Neural crest cell (in vitro differentiated cells): Measurements from ENCODE around the gene NBEAL2. TPM values are rescaled to one million over a fixed set of nuclear protein-coding genes. Genes with fewer than 3 reads are reported as not detected.

Experiments
- DNase-seq: peaks from one replicate; pipeline ENCODE4 v3.0.0; 2021; ENCODE audit warnings: low read depth, mixed read lengths, low spot score
- H3K27ac Mint-ChIP-seq: one replicate; pipeline ENCODE4 v1.8.0; 2021; ENCODE audit warnings: mild to moderate bottlenecking, mixed read lengths; ENCODE audit not compliant: unreplicated experiment
- H3K27me3 Mint-ChIP-seq: 2 replicates; pipeline ENCODE4 v1.8.0; 2021; ENCODE audit warnings: low read depth, mild to moderate bottlenecking, mixed read lengths
- H3K36me3 Mint-ChIP-seq: 2 replicates; pipeline ENCODE4 v1.8.0; 2021; ENCODE audit warnings: low read depth, mild to moderate bottlenecking, mixed read lengths
- H3K4me1 Mint-ChIP-seq: 2 replicates; pipeline ENCODE4 v1.8.0; 2021; ENCODE audit warnings: mixed read lengths
- H3K4me3 Mint-ChIP-seq: one replicate; pipeline ENCODE4 v1.8.0; 2021; ENCODE audit warnings: mild to moderate bottlenecking, mixed read lengths
- H3K9me3 Mint-ChIP-seq: 2 replicates; pipeline ENCODE4 v1.8.0; 2021; ENCODE audit warnings: mixed read lengths
- total RNA-seq: library from RNA; stranded (reverse); gene quantifications from 2 replicates; pipeline ENCODE4 v1.2.1, GENCODE V29; 2021
- TF ChIP-seq, protein P1 (sequence below): fragments of 200-600 bp; sonication (generic); conservative IDR thresholded peaks from 2 replicates; pipeline ENCODE4 v1.5.0; 2021; ENCODE audit warnings: antibody characterized with exemption, mild to moderate bottlenecking

The NBEAL2 gene
- total RNA-seq, 1 donor from 2014 or later, result 25.2 TPM

DNA sequence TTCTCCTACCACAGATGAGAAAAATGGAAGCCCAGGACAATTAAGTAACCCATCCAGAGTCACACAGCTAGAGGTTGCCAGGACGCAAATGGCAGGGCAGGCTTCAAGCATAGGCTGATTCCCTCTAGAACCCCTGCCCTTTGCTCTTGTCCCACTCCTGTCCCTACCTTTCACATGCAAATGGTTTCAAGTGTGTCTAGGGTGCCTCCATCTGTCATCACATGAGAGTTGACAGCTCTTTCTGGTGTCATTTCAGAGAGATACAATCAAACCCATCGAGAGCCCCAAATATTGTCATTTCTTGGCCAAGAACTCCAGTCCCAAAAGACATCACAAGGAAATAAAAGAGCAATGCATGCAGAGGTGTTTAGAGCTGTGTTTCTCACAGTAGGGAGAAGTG, 26.7 kb upstream of the NBEAL2 start:
- TF ChIP-seq, protein P1, sequence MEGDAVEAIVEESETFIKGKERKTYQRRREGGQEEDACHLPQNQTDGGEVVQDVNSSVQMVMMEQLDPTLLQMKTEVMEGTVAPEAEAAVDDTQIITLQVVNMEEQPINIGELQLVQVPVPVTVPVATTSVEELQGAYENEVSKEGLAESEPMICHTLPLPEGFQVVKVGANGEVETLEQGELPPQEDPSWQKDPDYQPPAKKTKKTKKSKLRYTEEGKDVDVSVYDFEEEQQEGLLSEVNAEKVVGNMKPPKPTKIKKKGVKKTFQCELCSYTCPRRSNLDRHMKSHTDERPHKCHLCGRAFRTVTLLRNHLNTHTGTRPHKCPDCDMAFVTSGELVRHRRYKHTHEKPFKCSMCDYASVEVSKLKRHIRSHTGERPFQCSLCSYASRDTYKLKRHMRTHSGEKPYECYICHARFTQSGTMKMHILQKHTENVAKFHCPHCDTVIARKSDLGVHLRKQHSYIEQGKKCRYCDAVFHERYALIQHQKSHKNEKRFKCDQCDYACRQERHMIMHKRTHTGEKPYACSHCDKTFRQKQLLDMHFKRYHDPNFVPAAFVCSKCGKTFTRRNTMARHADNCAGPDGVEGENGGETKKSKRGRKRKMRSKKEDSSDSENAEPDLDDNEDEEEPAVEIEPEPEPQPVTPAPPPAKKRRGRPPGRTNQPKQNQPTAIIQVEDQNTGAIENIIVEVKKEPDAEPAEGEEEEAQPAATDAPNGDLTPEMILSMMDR, result no peak
- Mint-ChIP-seq H3K27ac (no peak overlapping the region), H3K4me1 (peaks cover 43% of the 10 kb centered on the region), H3K9me3 (no peaks in the 10 kb centered on the region), H3K36me3 (no peaks in the 10 kb centered on the region), H3K4me3 (no peak overlapping the region), H3K27me3 (no peaks in the 10 kb centered on the region)
- DNase-seq, result no peak

DNA sequence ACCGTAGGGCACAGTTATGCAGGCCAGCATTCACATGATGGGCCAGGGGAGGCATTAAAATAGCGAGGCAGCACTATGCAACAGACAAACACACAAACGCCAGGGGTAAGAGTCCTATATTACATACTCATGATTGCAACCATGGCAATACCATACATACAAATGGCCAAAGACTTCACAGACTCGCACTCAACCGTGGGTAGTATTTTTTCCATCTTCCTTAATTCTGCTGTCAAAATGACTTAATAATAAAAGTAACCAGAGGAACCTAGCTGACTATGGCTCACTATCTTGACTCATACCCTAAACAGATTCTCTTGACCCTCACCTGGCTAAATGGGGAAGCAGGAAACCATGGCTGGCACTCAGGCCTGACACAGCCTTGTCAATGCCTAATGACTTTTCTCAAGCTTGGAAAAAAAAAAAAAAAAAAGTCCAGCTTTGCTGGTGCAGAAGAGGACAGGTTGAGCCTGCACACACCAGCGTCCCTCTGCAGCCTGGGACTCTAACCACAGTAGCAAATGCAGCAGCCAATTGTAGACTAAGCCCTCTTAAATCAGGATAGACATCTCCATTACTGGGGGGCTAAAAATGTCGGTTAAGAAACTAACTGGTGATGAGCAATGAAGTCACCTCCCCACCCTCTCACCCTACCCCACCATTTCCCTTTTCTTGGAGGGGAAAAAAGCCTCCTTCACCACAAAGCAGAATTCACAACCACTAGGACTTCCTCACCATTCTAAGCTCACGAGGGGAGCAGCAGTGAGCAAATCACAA, 26.0 kb upstream of the NBEAL2 start:
- peaks cover 40% of the 10 kb centered on the region for H3K4me1 Mint-ChIP-seq
- no peaks in the 10 kb centered on the region for H3K36me3 Mint-ChIP-seq
- no peaks in the 10 kb centered on the region for H3K9me3 Mint-ChIP-seq
- TF ChIP-seq, protein P1, result no peak
- no peak for DNase-seq
- H3K4me3 Mint-ChIP-seq, result no peak overlapping the region
- no peaks in the 10 kb centered on the region for H3K27me3 Mint-ChIP-seq
- H3K27ac Mint-ChIP-seq, result no peak overlapping the region

- Mint-ChIP-seq H3K27me3 (no peaks in the 10 kb centered on the region), H3K4me3 (no peak overlapping the region), H3K4me1 (peaks cover 41% of the 10 kb centered on the region), H3K9me3 (no peaks in the 10 kb centered on the region), H3K27ac (no peak overlapping the region), H3K36me3 (no peaks in the 10 kb centered on the region)
- TF ChIP-seq, protein P1, result no peak
- no peak for DNase-seq
Observed at GRCh38 chr3:46954178-46954577, 25.3 kb upstream of the NBEAL2 start.

- Mint-ChIP-seq H3K4me3 (no peak overlapping the region), H3K4me1 (peaks cover 46% of the 10 kb centered on the region), H3K27ac (peak overlapping the region; percentile 59), H3K9me3 (no peaks in the 10 kb centered on the region), H3K36me3 (no peaks in the 10 kb centered on the region), H3K27me3 (no peaks in the 10 kb centered on the region)
- TF ChIP-seq, protein P1, result no peak
- DNase-seq, result no peak
Observed at GRCh38 chr3:46955157-46955556, 24.3 kb upstream of the NBEAL2 start.

DNA sequence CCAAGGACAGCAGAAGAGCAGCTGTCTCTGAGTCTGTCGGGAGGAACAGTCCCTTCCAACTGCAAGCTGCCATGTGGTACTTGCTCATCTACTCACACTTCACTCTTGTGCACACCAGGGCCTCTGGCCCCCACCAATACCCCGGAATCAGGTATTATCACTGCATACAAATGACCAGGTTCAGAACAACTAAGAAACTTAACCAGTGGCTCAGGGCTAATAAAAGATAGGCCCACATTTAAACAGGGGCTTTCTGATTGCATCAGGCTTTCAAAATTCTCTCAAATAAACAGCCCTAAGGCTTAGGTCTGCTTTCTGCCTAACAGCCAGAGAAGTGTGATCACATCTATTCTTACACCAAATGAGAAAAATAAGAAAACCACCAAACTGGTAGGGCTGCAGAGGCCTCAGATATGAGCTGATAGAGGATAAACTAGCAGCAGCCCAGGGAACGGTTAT, 23.6 kb upstream of the NBEAL2 start:
- Mint-ChIP-seq H3K27me3 (no peaks in the 10 kb centered on the region), H3K36me3 (no peaks in the 10 kb centered on the region), H3K4me3 (no peak overlapping the region), H3K9me3 (no peaks in the 10 kb centered on the region), H3K4me1 (peaks cover 52% of the 10 kb centered on the region), H3K27ac (no peak overlapping the region)
- DNase-seq, result no peak
- TF ChIP-seq, protein P1, result no peak
